Neural cell (in vitro differentiated cells): ENCODE measurements around the gene NFXL1. TPM values are rescaled to one million over a fixed set of nuclear protein-coding genes. Genes with fewer than 3 reads are reported as not detected.
"Not testable (repeated sequence)": the region's sequence is repeated elsewhere in the genome, so short reads cannot be mapped to it uniquely, and the experiment has no call there.

Source experiments
- H2AFZ ChIP-seq: fragments of 200-600, 300-800 bp; sonication (generic), shearing (Covaris generic); 2 replicates; pipeline ENCODE4 v1.6.0; 2014; ENCODE audit warnings: low read depth, mild to moderate bottlenecking, antibody characterized with exemption, low read length, moderate library complexity
- H3F3A ChIP-seq: fragments of 200-600 bp; shearing (Covaris generic); 2 replicates; pipeline ENCODE4 v1.6.1; 2016; ENCODE audit warnings: mild to moderate bottlenecking, moderate library complexity, mixed read lengths, antibody characterized with exemption, low read length; ENCODE audit not compliant: insufficient read depth, poor library complexity, severe bottlenecking
- H3K27ac ChIP-seq: fragments of 200-600, 300-800 bp; sonication (generic), shearing (Covaris generic); 2 replicates; pipeline ENCODE4 v1.5.1; 2014; ENCODE audit warnings: mild to moderate bottlenecking, low read length, moderate library complexity
- H3K27me3 ChIP-seq: fragments of 300-800, 200-600 bp; sonication (generic), shearing (Covaris generic); 2 replicates; pipeline ENCODE4 v1.6.0; 2014; ENCODE audit warnings: mild to moderate bottlenecking, low read depth, low read length, moderate library complexity; ENCODE audit not compliant: insufficient read depth
- H3K36me3 ChIP-seq: fragments of 300-800, 200-600 bp; sonication (generic), shearing (Covaris generic); 2 replicates; pipeline ENCODE4 v1.5.1; 2014; ENCODE audit warnings: mild to moderate bottlenecking, antibody characterized with exemption, low read length, moderate library complexity; ENCODE audit not compliant: insufficient read depth
- H3K4me2 ChIP-seq: fragments of 300-800, 200-600 bp; sonication (generic), shearing (Covaris generic); 2 replicates; pipeline ENCODE4 v1.6.0; 2014; ENCODE audit warnings: mild to moderate bottlenecking, low read length
- H3K4me3 ChIP-seq: fragments of 300-800, 200-600 bp; sonication (generic), shearing (Covaris generic); 2 replicates; pipeline ENCODE4 v1.5.1; 2014; ENCODE audit warnings: mild to moderate bottlenecking, low read length, moderate library complexity
- H3K79me2 ChIP-seq: fragments of 200-600 bp; shearing (Covaris generic); replicated peaks from 2 replicates; pipeline ENCODE4 v1.6.0; 2014; ENCODE audit warnings: mild to moderate bottlenecking, low read length, moderate library complexity; ENCODE audit not compliant: insufficient read depth
- H3K9ac ChIP-seq: fragments of 300-800, 200-600 bp; sonication (generic), shearing (Covaris generic); 2 replicates; pipeline ENCODE4 v1.6.1; 2016; ENCODE audit warnings: mild to moderate bottlenecking, low read length, mixed read lengths
- H3K9me2 ChIP-seq: fragments of 200-600 bp; shearing (Covaris generic); 2 replicates; pipeline ENCODE4 v1.6.1; 2016; ENCODE audit warnings: mild to moderate bottlenecking, low read length, mixed read lengths; ENCODE audit not compliant: insufficient read depth
- H3K9me3 ChIP-seq: fragments of 200-600, 300-800 bp; sonication (generic), shearing (Covaris generic); 2 replicates; pipeline ENCODE4 v1.6.1; 2016; ENCODE audit warnings: mild to moderate bottlenecking, mixed run types, low read length, moderate library complexity, mixed read lengths
- H4K20me1 ChIP-seq: fragments of 200-600 bp; shearing (Covaris generic); 2 replicates; pipeline ENCODE4 v1.6.1; 2016; ENCODE audit warnings: mild to moderate bottlenecking, mixed run types; ENCODE audit not compliant: insufficient read depth
- EP300 ChIP-seq: fragments of 450-650 bp; conservative IDR thresholded peaks from 2 replicates; pipeline ENCODE4 v1.6.1; 2014; ENCODE audit warnings: antibody characterized with exemption, mild to moderate bottlenecking, moderate library complexity; ENCODE audit not compliant: poor library complexity, severe bottlenecking
- EZH2 ChIP-seq: fragments of 200-600, 300-800 bp; shearing (Covaris generic), sonication (generic); IDR thresholded peaks from 2 replicates; pipeline ENCODE4 v1.6.1; 2014; ENCODE audit warnings: antibody characterized with exemption, low read length, borderline replicate concordance, mild to moderate bottlenecking; ENCODE audit not compliant: insufficient read depth, poor library complexity, severe bottlenecking
- MXI1 ChIP-seq: fragments of 450-650 bp; conservative IDR thresholded peaks from 2 replicates; pipeline ENCODE4 v1.6.1; 2014; ENCODE audit warnings: antibody characterized with exemption, mild to moderate bottlenecking; ENCODE audit not compliant: poor library complexity, severe bottlenecking
- POLR2AphosphoS5 ChIP-seq: IDR thresholded peaks from 2 replicates; pipeline ENCODE4 v1.6.1; 2012
- RAD21 ChIP-seq: fragments of 450-650 bp; conservative IDR thresholded peaks from 2 replicates; pipeline ENCODE4 v1.6.1; 2014; ENCODE audit warnings: antibody characterized with exemption, mild to moderate bottlenecking, moderate library complexity
- SMC3 ChIP-seq: fragments of 450-650 bp; conservative IDR thresholded peaks from 2 replicates; pipeline ENCODE4 v1.6.1; 2014; ENCODE audit warnings: antibody characterized with exemption, mild to moderate bottlenecking, moderate library complexity; ENCODE audit not compliant: poor library complexity
- TAF1 ChIP-seq: IDR thresholded peaks from 2 replicates; pipeline ENCODE4 v1.6.1; 2012; ENCODE audit warnings: low read depth
- polyA plus RNA-seq: library from polyadenylated mRNA; depleted of rRNA; stranded (reverse); fragments of >200 nt; gene quantifications from 2 replicates; pipeline ENCODE4 v1.2.3, GENCODE V29; 2014
- TF ChIP-seq, protein P1 (sequence below): IDR thresholded peaks from 2 replicates; pipeline ENCODE4 v1.6.1; 2012; ENCODE audit warnings: borderline replicate concordance
- TF ChIP-seq, protein P2 (sequence below): fragments of 450-650 bp; IDR thresholded peaks from 2 replicates; pipeline ENCODE4 v1.5.1; 2014; ENCODE audit warnings: antibody characterized with exemption, mild to moderate bottlenecking, moderate library complexity; ENCODE audit not compliant: poor library complexity, severe bottlenecking

The NFXL1 gene
- polyA plus RNA-seq, 1 donor from 2014 or later = 15.8 TPM

GRCh38 chr4:47922436-47923260 lies 8.3 kb upstream of the NFXL1 start:
- not testable (repeated sequence) for H3K9me2 ChIP-seq, H3F3A ChIP-seq, H3K4me2 ChIP-seq, H3K27ac ChIP-seq, H4K20me1 ChIP-seq, H3K9ac ChIP-seq, H3K36me3 ChIP-seq, H3K4me3 ChIP-seq, H3K27me3 ChIP-seq, H2AFZ ChIP-seq, H3K79me2 ChIP-seq, H3K9me3 ChIP-seq

DNA sequence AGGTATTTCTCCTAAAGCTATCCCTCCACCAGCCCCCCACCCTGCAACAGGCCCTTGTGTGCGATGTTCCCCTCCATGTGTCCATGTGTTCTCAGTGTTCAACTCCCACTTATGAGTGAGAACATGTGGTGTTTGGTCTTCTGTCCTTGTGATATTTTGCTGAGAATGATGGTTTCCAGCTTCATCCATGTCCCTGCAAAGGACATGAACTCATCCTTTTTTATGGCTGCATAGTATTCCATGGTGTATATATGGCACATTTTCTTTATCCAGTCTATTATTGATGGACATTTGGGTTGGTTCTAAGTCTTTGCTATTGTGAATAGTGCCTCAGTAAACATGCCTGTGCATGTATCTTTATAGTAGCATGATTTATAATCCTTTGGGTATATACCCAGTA lies 2.8 kb upstream of the NFXL1 start:
- H3K4me2 ChIP-seq, H4K20me1 ChIP-seq, H3K4me3 ChIP-seq, H2AFZ ChIP-seq, H3K27ac ChIP-seq, H3F3A ChIP-seq, H3K79me2 ChIP-seq, H3K9me2 ChIP-seq, H3K27me3 ChIP-seq, H3K36me3 ChIP-seq, H3K9me3 ChIP-seq, H3K9ac ChIP-seq: not testable (repeated sequence)

DNA sequence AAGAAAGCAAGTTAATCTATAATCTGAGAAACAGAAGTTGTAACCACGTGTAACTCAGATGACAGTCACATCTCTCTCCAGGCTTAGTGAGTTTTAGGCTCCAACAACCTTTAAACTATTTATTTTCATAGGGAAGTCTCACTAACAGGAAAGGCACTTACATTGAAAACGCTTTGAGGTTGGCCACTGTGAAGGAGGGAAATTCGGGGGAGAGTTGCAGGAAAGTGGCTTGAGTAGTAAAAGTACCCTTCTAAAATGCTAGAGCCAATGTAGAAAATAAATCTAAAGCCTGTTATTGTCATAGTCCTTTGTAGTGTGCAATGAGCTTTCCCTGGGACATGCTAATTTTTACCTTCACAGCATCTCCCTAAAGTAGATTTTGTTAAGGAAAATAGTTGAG lies 995 bp upstream of the NFXL1 start:
- H3K4me2 ChIP-seq = peak overlapping the region; percentile 63
- peaks cover 13% of the 10 kb centered on the region for H3K79me2 ChIP-seq
- no peaks in the 10 kb centered on the region for H3K9me3 ChIP-seq
- H3K4me3 ChIP-seq = peak overlapping the region; percentile 99
- H3K27ac ChIP-seq = no peak overlapping the region
- no peaks in the 10 kb centered on the region for H3K36me3 ChIP-seq
- no peaks in the 10 kb centered on the region for H4K20me1 ChIP-seq
- H3K9ac ChIP-seq = no peak overlapping the region
- no peaks in the 10 kb centered on the region for H3K9me2 ChIP-seq
- H3F3A ChIP-seq = no peaks in the 10 kb centered on the region
- no peaks in the 10 kb centered on the region for H3K27me3 ChIP-seq
- no peak overlapping the region for H2AFZ ChIP-seq
- TF ChIP-seq, protein P1, sequence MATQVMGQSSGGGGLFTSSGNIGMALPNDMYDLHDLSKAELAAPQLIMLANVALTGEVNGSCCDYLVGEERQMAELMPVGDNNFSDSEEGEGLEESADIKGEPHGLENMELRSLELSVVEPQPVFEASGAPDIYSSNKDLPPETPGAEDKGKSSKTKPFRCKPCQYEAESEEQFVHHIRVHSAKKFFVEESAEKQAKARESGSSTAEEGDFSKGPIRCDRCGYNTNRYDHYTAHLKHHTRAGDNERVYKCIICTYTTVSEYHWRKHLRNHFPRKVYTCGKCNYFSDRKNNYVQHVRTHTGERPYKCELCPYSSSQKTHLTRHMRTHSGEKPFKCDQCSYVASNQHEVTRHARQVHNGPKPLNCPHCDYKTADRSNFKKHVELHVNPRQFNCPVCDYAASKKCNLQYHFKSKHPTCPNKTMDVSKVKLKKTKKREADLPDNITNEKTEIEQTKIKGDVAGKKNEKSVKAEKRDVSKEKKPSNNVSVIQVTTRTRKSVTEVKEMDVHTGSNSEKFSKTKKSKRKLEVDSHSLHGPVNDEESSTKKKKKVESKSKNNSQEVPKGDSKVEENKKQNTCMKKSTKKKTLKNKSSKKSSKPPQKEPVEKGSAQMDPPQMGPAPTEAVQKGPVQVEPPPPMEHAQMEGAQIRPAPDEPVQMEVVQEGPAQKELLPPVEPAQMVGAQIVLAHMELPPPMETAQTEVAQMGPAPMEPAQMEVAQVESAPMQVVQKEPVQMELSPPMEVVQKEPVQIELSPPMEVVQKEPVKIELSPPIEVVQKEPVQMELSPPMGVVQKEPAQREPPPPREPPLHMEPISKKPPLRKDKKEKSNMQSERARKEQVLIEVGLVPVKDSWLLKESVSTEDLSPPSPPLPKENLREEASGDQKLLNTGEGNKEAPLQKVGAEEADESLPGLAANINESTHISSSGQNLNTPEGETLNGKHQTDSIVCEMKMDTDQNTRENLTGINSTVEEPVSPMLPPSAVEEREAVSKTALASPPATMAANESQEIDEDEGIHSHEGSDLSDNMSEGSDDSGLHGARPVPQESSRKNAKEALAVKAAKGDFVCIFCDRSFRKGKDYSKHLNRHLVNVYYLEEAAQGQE = no peak
- TF ChIP-seq EZH2 (no peak), MXI1 (no peak), TAF1 (no peak), POLR2AphosphoS5 (no peak), RAD21 (no peak), EP300 (no peak), SMC3 (no peak)
- TF ChIP-seq, protein P2, sequence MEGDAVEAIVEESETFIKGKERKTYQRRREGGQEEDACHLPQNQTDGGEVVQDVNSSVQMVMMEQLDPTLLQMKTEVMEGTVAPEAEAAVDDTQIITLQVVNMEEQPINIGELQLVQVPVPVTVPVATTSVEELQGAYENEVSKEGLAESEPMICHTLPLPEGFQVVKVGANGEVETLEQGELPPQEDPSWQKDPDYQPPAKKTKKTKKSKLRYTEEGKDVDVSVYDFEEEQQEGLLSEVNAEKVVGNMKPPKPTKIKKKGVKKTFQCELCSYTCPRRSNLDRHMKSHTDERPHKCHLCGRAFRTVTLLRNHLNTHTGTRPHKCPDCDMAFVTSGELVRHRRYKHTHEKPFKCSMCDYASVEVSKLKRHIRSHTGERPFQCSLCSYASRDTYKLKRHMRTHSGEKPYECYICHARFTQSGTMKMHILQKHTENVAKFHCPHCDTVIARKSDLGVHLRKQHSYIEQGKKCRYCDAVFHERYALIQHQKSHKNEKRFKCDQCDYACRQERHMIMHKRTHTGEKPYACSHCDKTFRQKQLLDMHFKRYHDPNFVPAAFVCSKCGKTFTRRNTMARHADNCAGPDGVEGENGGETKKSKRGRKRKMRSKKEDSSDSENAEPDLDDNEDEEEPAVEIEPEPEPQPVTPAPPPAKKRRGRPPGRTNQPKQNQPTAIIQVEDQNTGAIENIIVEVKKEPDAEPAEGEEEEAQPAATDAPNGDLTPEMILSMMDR = no peak
